Dendritic cell treated with granulocyte-macrophage colony-stimulating factor and Interleukin-4, amounts not matched to agents 40 ng/mL and 50 ng/mL, for 4 days (primary cell): ENCODE measurements around the gene ZNF564.

Source experiments
- H3K27ac Mint-ChIP-seq: one replicate; pipeline ENCODE4 v1.8.0; 2022; ENCODE audit warnings: mild to moderate bottlenecking, mixed read lengths
- H3K27me3 Mint-ChIP-seq: one replicate; pipeline ENCODE4 v1.8.0; 2022; ENCODE audit warnings: mild to moderate bottlenecking, mixed read lengths
- H3K36me3 Mint-ChIP-seq: one replicate; pipeline ENCODE4 v1.8.0; 2022; ENCODE audit warnings: low read depth, mixed read lengths
- H3K4me1 Mint-ChIP-seq: one replicate; pipeline ENCODE4 v1.8.0; 2022; ENCODE audit warnings: low read depth, mixed read lengths
- H3K4me3 Mint-ChIP-seq: one replicate; pipeline ENCODE4 v1.8.0; 2022; ENCODE audit warnings: mild to moderate bottlenecking, moderate library complexity, mixed read lengths
- H3K9me3 Mint-ChIP-seq: one replicate; pipeline ENCODE4 v1.8.0; 2022; ENCODE audit warnings: mixed read lengths
- intact Hi-C: fragments of 100-400 bp; cut with micrococcal nuclease; formaldehyde crosslinking; loops from one replicate; pipeline ENCODE4 v1.15.0; 2022

Gene ZNF564

DNA sequence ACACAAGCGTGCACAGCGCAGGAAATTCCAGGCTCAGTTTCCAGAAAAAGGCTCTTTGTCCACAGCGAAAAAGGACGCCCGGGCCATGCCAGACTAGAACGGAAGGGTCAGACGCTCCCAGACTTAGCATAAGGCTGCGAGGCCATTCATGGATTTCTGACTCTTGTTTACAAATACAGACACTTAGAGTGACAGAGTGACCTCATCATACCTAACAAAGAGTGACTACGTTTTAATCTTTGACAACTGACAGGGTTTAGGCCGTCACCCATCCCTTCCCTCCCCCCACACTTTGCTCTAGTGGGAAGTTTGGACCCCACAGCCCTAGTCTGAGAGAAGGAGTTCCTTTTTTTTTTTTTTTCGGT lies 66.2 kb downstream of the ZNF564 start:
- H3K27me3 Mint-ChIP-seq: peaks cover 4% of the 10 kb centered on the region
- peaks cover 31% of the 10 kb centered on the region for H3K4me1 Mint-ChIP-seq
- peak overlapping the region; percentile 96 for H3K4me3 Mint-ChIP-seq
- peaks cover 9% of the 10 kb centered on the region for H3K9me3 Mint-ChIP-seq
- H3K36me3 Mint-ChIP-seq: peaks cover 9% of the 10 kb centered on the region
- peak overlapping the region; percentile 84 for H3K27ac Mint-ChIP-seq
- intact Hi-C loops: loop anchor here (2.0 kb wide), 1 partner anchor 44 kb away; the partner anchor contains the start of gene ZNF443

DNA sequence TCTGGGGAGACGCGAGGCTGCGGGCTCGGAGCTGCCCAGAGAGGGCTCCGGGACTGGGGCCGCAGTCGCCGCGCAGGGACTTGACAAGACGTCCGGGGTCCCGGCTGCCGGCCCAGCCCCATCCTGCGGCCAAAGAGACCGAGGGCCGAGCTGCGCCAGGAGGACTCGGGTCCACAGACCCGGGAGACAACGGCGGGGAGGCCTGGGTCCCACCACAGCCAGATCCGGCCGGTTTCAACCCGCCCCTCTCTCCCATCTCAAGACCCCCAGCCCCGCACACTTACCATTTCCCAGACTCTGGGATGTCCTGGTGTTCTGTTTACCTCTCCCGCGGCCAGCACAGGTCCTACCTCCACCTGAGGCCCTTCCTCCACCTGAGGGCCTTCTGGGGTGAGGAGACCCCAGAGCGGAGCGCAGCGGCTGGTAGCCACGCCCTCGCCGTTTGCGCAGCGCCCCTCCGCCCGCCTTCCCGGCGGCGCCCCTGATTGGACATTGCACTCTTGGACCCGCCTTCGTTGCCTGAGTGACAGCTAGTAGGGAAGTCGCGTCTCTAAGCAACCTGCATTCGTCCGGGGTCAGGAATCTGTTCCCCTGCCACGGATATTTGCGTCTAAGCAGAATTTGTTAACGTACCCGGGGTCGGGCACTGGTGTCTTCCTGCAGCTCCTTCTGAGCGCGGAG lies 66.8 kb downstream of the ZNF564 start, which contains the start of gene ZNF709:
Gene ZNF709, minus strand, starts transcription at position 446 of the 681 bp plus-strand sequence. Its CDS starts 159 bp downstream, at position 287.
- Mint-ChIP-seq H3K27me3 (peaks cover 4% of the 10 kb centered on the region), H3K4me3 (peak within 1 kb of the TSS; percentile 96)

DNA sequence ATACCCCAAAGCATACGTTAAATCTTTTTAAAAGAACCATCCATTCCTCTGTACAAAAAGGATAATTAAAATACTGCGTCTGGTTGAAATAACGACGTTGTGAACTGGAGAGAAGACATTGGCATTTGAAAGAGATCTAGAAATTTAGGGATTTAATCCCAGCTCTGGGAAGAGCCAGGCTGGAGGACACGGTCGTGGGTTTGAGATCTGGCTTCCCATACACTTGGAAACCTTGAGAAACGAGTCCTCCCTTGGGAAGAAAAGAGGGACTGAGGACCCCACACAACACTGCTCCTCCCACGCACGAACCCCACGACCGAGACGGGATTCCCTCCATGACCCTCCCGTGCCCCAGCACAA lies 67.3 kb downstream of the ZNF564 start:
- intact Hi-C loops: loop anchor here (2.0 kb wide), 1 partner anchor 43 kb away; the partner anchor contains the start of gene ZNF443
- H3K4me3 Mint-ChIP-seq: peak overlapping the region; percentile 96
- H3K27me3 Mint-ChIP-seq: peaks cover 4% of the 10 kb centered on the region
- H3K4me1 Mint-ChIP-seq: peaks cover 31% of the 10 kb centered on the region
- H3K36me3 Mint-ChIP-seq: peaks cover 9% of the 10 kb centered on the region
- peaks cover 9% of the 10 kb centered on the region for H3K9me3 Mint-ChIP-seq
- peak overlapping the region; percentile 84 for H3K27ac Mint-ChIP-seq

More for the DNA sequence above, 66.8 kb downstream of the ZNF564 start, which contains the start of gene ZNF709:
- intact Hi-C loops: loop anchor here (2.0 kb wide), 1 partner anchor 44 kb away; the partner anchor contains the start of gene ZNF443
- Mint-ChIP-seq H3K9me3 (peaks cover 9% of the 10 kb centered on the region), H3K4me1 (peaks cover 31% of the 10 kb centered on the region), H3K27ac (peak within 1 kb of the TSS; percentile 84), H3K36me3 (peaks cover 9% of the 10 kb centered on the region)

GRCh38 chr19:12482509-12482886 lies 68.8 kb downstream of the ZNF564 start:
- H3K27me3 Mint-ChIP-seq: peaks cover 4% of the 10 kb centered on the region
- H3K4me3 Mint-ChIP-seq: no peak overlapping the region
- H3K36me3 Mint-ChIP-seq: peaks cover 9% of the 10 kb centered on the region
- H3K9me3 Mint-ChIP-seq: peaks cover 9% of the 10 kb centered on the region
- intact Hi-C loops: no loop called here
- H3K27ac Mint-ChIP-seq: no peak overlapping the region
- peaks cover 31% of the 10 kb centered on the region for H3K4me1 Mint-ChIP-seq

DNA sequence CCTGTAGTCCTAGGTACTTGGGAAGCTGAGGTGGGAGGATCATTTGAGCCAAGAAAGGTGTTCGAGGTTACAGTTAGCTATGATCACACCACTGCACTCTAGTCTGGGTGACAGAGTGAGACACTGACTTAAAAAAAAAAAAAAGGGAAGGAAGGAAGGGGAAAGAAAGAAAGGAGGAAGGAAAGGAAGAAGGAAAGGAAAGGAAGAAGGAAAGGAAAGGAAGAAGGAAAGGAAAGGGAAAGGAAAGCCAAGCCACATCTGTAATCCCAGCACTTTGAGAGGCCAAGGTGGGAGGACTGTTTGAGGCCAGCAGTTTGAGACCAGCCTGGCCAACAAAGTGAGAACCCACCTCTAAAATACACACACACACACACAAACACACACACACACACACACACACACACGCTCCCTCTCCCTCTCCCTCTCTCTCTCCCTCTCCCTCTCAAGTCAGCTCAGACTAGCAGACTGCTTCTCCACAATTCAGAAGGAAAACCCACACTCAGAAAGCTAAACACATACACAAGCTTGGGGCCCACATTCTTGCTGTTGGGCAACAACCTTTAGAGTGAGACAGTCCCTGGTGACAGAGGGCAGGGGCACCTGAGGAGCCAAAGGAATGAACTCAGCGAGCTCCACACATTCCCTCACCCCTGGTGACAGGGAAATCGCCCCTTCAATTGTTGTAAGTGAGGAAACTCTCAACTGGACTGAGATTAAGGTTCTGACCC lies 69.3 kb downstream of the ZNF564 start:
- H3K36me3 Mint-ChIP-seq: peaks cover 9% of the 10 kb centered on the region
- intact Hi-C loops: no loop called here

DNA sequence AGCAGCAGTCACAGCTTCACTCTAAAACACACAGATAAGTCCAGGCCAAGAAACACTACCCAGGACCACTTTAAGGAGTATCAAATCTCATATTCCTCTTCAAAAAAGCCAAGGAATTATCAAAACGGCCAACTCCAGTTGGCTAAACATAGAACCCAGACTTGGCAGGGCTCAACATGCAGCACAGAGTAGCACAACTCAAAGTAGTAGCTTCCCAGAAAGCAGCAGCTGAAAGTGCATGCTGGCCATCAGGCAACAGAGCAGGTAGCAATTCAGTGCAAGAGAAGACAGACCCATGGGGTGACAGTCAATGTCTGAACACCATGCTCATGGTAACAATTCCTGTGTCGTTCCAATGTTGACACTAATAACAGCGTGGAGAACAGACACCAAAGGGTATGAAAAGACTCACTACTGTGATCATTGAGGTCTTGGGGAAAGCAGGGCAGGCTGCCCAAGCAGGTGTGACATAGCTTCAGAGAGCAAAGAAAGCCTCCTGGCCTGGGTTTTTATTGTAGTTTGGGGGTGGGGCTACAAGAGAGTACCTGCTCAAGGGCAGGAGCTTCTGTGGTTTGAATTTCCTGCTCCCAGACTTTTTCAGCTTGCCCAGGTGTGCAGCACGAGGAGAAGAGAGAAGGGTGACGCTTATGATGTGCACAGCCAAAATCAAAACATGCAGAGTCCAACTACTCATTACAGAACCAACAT lies 72.9 kb downstream of the ZNF564 start:
- H3K27me3 Mint-ChIP-seq: no peaks in the 10 kb centered on the region
- intact Hi-C loops: no loop called here
- H3K4me3 Mint-ChIP-seq: no peak overlapping the region
- H3K27ac Mint-ChIP-seq: no peak overlapping the region
- H3K4me1 Mint-ChIP-seq: peaks cover 15% of the 10 kb centered on the region
- H3K36me3 Mint-ChIP-seq: no peaks in the 10 kb centered on the region
- peaks cover 20% of the 10 kb centered on the region for H3K9me3 Mint-ChIP-seq

More for the DNA sequence above, 69.3 kb downstream of the ZNF564 start:
- Mint-ChIP-seq H3K4me1 (peaks cover 31% of the 10 kb centered on the region), H3K27me3 (peaks cover 4% of the 10 kb centered on the region), H3K27ac (no peak overlapping the region), H3K9me3 (peaks cover 9% of the 10 kb centered on the region), H3K4me3 (no peak overlapping the region)
